GM18858 (cell line): Measurements from ENCODE around the gene RAB17.

Experiments
- ATAC-seq: cut with Tn5 transposase; IDR thresholded peaks from one replicate; pipeline ENCODE4 v1.9.1; 2021; ENCODE audit not compliant: unreplicated experiment

RAB17 gene

GRCh38 chr2:237565974-237566373 lies 24.6 kb downstream of the RAB17 start:
- no peak for ATAC-seq

- ATAC-seq = no peak
These were observed 25.9 kb downstream of the RAB17 start for GRCh38 chr2:237564526-237565131.

- ATAC-seq = no peak
These were observed 26.7 kb downstream of the RAB17 start for GRCh38 chr2:237563816-237564215.

- ATAC-seq = no peak
These were observed 29.3 kb downstream of the RAB17 start for GRCh38 chr2:237561221-237561620.

- no peak for ATAC-seq
These were observed 31.4 kb downstream of the RAB17 start for GRCh38 chr2:237558961-237559641.

- ATAC-seq = peak; percentile 4
These were observed 32.9 kb downstream of the RAB17 start for GRCh38 chr2:237557633-237558015.

- ATAC-seq = peak; percentile 84
These were observed 33.5 kb downstream of the RAB17 start for GRCh38 chr2:237556773-237557632.

GRCh38 chr2:237555560-237555959 lies 35.0 kb downstream of the RAB17 start:
- ATAC-seq = no peak

- no peak for ATAC-seq
These were observed 36.6 kb downstream of the RAB17 start for GRCh38 chr2:237553948-237554347.

- ATAC-seq = no peak
These were observed 37.6 kb downstream of the RAB17 start for GRCh38 chr2:237552908-237553307.

- ATAC-seq = no peak
These were observed 39.4 kb downstream of the RAB17 start for GRCh38 chr2:237551071-237551574.

GRCh38 chr2:237549643-237550415 lies 40.7 kb downstream of the RAB17 start:
- no peak for ATAC-seq

- no peak for ATAC-seq
These were observed 41.3 kb downstream of the RAB17 start for GRCh38 chr2:237549216-237549615.

- no peak for ATAC-seq
These were observed 42.6 kb downstream of the RAB17 start for GRCh38 chr2:237547841-237548416.

- no peak for ATAC-seq
These were observed 43.6 kb downstream of the RAB17 start for GRCh38 chr2:237546876-237547395.

- no peak for ATAC-seq
These were observed 44.3 kb downstream of the RAB17 start for GRCh38 chr2:237546040-237546875.

GRCh38 chr2:237542001-237542704 lies 48.4 kb downstream of the RAB17 start:
- no peak for ATAC-seq

- ATAC-seq = no peak
These were observed 49.3 kb downstream of the RAB17 start for GRCh38 chr2:237541243-237541642.

- ATAC-seq = no peak
These were observed 49.7 kb downstream of the RAB17 start for GRCh38 chr2:237540823-237541222.
